Thyroid gland (tissue), 4 donors: Measurements from ENCODE around the gene EHD4.

ENCODE experiments used
- CTCF ChIP-seq, 6 experiments: fragments of 200-600 bp in 3 of 6; fragments of 450-650 bp in 3 of 6; sonication (generic) in 3 of 6; IDR thresholded peaks; one replicate each; pipeline ENCODE4 v1.5.1; 2016 to 2019; ENCODE audit warnings: antibody characterized with exemption in 6 of 6, mild to moderate bottlenecking in 2 of 6, inconsistent platforms in 1 of 6, moderate library complexity in 1 of 6
- POLR2A ChIP-seq, 2 donors: fragments of 450-650 bp; IDR thresholded peaks; one replicate each; pipeline ENCODE4 v1.6.1; 2017; ENCODE audit warnings: antibody characterized with exemption in 2 of 2, mild to moderate bottlenecking in 2 of 2, moderate library complexity in 1 of 2

- TF ChIP-seq CTCF (IDR thresholded peaks at IDR 0.05) (no peak), POLR2A (IDR thresholded peaks at IDR 0.05) (no peak)
Observed at GRCh38 chr15:41876007-41876406, 96.3 kb downstream of the EHD4 start.
